Stimulated activated CD8-positive, alpha-beta memory T cell treated with anti-CD3 and anti-CD28 coated beads, Interleukin-4, amount 100 ng/mL, for 1 hour (primary cell): ENCODE measurements around the gene STK32A.

Experiments used
- DNase-seq, 2 donors: peaks; one replicate each; pipeline ENCODE4 v3.0.0-alpha.2; 2020; ENCODE audit warnings: low read depth in 2 of 2, low spot score in 1 of 2

The STK32A gene

GRCh38 chr5:147390654-147391225, 155.9 kb downstream of the STK32A start:
- no peak for DNase-seq

- DNase-seq, result no peak
Observed at GRCh38 chr5:147391781-147392180, 157.0 kb downstream of the STK32A start.

- no peak for DNase-seq
Observed at GRCh38 chr5:147393874-147394672, 159.2 kb downstream of the STK32A start.

- no peak for DNase-seq
Observed at GRCh38 chr5:147396070-147396823, 161.4 kb downstream of the STK32A start.

- DNase-seq, result no peak
Observed at GRCh38 chr5:147397616-147398015, 162.8 kb downstream of the STK32A start.

- no peak for DNase-seq
Observed at GRCh38 chr5:147398860-147399259, 164.0 kb downstream of the STK32A start.

- DNase-seq, result no peak
Observed at GRCh38 chr5:147400126-147400809, 165.4 kb downstream of the STK32A start.

- no peak for DNase-seq
Observed at GRCh38 chr5:147400881-147401280, 166.1 kb downstream of the STK32A start.

- DNase-seq, result no peak
Observed at GRCh38 chr5:147403651-147404640, 169.1 kb downstream of the STK32A start.

- no peak for DNase-seq
Observed at GRCh38 chr5:147404706-147405105, 169.9 kb downstream of the STK32A start.

- no peak for DNase-seq
Observed at GRCh38 chr5:147406636-147407035, 171.8 kb downstream of the STK32A start.

- no peak for DNase-seq
Observed at GRCh38 chr5:147407094-147407681, 172.4 kb downstream of the STK32A start.

GRCh38 chr5:147408980-147409379, 174.2 kb downstream of the STK32A start:
- no peak for DNase-seq

GRCh38 chr5:147410496-147411358, 175.9 kb downstream of the STK32A start:
- DNase-seq, result no peak

- DNase-seq, result no peak
Observed at GRCh38 chr5:147411359-147412319, 176.8 kb downstream of the STK32A start.

GRCh38 chr5:147412561-147412960, 177.7 kb downstream of the STK32A start:
- DNase-seq, result no peak

GRCh38 chr5:147413266-147413665, 178.4 kb downstream of the STK32A start:
- DNase-seq, result no peak

GRCh38 chr5:147415651-147416050, 180.8 kb downstream of the STK32A start:
- DNase-seq, result no peak
